ENCODE measurements around the gene LENG9. TPM values are rescaled to one million over a fixed set of nuclear protein-coding genes. Genes with fewer than 3 reads are reported as not detected.

The LENG9 gene
- total and polyA plus RNA-seq, 2 of the 13 experiments (the other 11 are each of a cell fraction or from before 2014, with no cell fraction given), result 0.75 to 2.9 TPM

GRCh38 chr19:54435551-54436016 is 28.0 kb downstream of the LENG9 start:
- no peaks in the 10 kb centered on the region for H3K79me2 ChIP-seq (ENCODE audit: insufficient read depth, low read length)
- H3K4me3 ChIP-seq (replicated peaks in 1 of 3; ENCODE audit: insufficient read depth in 1 of 3, low read depth in 2 of 3, low read length in 3 of 3), result no peak overlapping the region
- H3K27me3 ChIP-seq (ENCODE audit: control insufficient read depth in 1 of 2, insufficient read depth in 2 of 2, low read length in 2 of 2), result no peaks in the 10 kb centered on the region
- POLR2A ChIA-PET, result interaction anchor here (1.1 to 1.4 kb wide), 4 partner anchors 13 to 28 kb away, joined by 3 to 5 read pairs (median 4); partner anchors contain the start of genes LENG8 and LENG9
- no peaks in the 10 kb centered on the region for H3K9me3 ChIP-seq (ENCODE audit: low read length)
- peaks cover 4% of the 10 kb centered on the region; the same call in 1 of the 2 replicates for H4K20me1 ChIP-seq (ENCODE audit: insufficient read depth, low read length)
- ATAC-seq, result no peak
- no peak overlapping the region for H3K4me2 ChIP-seq (ENCODE audit: low read depth, low read length)
- BruUV-seq (replicated peaks), result no TSS peak
- H3K27ac ChIP-seq (ENCODE audit: extremely low read length, insufficient read depth, low read length), result no peak overlapping the region
- no peak overlapping the region for H3K9ac ChIP-seq (ENCODE audit: insufficient read depth, low read depth, low read length)
- no peak for DNase-seq (ENCODE audit: low spot score)
- FAIRE-seq, result no peak
- H3K36me3 ChIP-seq (replicated peaks in 1 of 2; ENCODE audit: control insufficient read depth in 1 of 2, insufficient read depth in 2 of 2, low read length in 2 of 2), result peaks cover 0 to 1% of the 10 kb centered on the region in 2 experiments; a peak in 1 of 5 replicates
- in situ Hi-C loops (cut with HindIII; ENCODE audit: extremely low pct_ligation_motif_present, low pct_unique_long_range_greater_than_20kb) (no loop called here), intact Hi-C loops (cut with micrococcal nuclease; ENCODE audit: unreplicated experiment) (no loop called here)
- no peaks in the 10 kb centered on the region for H3K4me1 ChIP-seq (ENCODE audit: insufficient read depth, low read length)
- no peak overlapping the region for H2AFZ ChIP-seq (ENCODE audit: low read length)
- WGBS (ENCODE audit: low lambda C conversion rate), result 93% methylated on average over 13 of the region's 16 CpGs
- CTCF ChIA-PET (ENCODE audit: low intra/inter-chr PET ratio, low total read pairs), result no interaction called here
- TF ChIP-seq PCBP2 (optimal IDR thresholded peaks at IDR 0.05; ENCODE audit: low read depth, low read length, poor library complexity, severe bottlenecking) (no peak), RBFOX2 (IDR thresholded peaks at IDR 0.05; ENCODE audit: low read depth, low read length) (peak; percentile 65), ZSCAN22 (CRISPR knock-in tag; IDR thresholded peaks at IDR 0.05) (peak; percentile 88), ZNF136 (CRISPR knock-in tag; IDR thresholded peaks at IDR 0.05; ENCODE audit: low read depth) (no peak), ZBTB1 (CRISPR knock-in tag; IDR thresholded peaks at IDR 0.05; ENCODE audit: borderline replicate concordance) (no peak), TEAD2 (CRISPR knock-in tag; IDR thresholded peaks at IDR 0.05) (no peak), ZNF615 (CRISPR knock-in tag; IDR thresholded peaks at IDR 0.05; ENCODE audit: borderline replicate concordance) (no peak), PBX3 (CRISPR knock-in tag; IDR thresholded peaks at IDR 0.05; ENCODE audit: borderline replicate concordance) (no peak), ZBED4 (CRISPR knock-in tag; IDR thresholded peaks at IDR 0.05; ENCODE audit: borderline replicate concordance) (no peak), ZNF230 (CRISPR knock-in tag; IDR thresholded peaks at IDR 0.05) (no peak), KDM4B (CRISPR knock-in tag; IDR thresholded peaks at IDR 0.05) (no peak), ZNF260 (CRISPR knock-in tag; IDR thresholded peaks at IDR 0.05; ENCODE audit: borderline replicate concordance, low read depth) (no peak), KLF6 (CRISPR knock-in tag; IDR thresholded peaks at IDR 0.05) (no peak), AGO2 (optimal IDR thresholded peaks at IDR 0.05; ENCODE audit: low read depth, low read length) (peak; percentile 6), NCOA5 (CRISPR knock-in tag; IDR thresholded peaks at IDR 0.05) (no peak), ZNF281 (CRISPR knock-in tag; IDR thresholded peaks at IDR 0.05; ENCODE audit: borderline replicate concordance) (peak; percentile 37; the same call in 1 of the 2 replicates), MTA1 (CRISPR knock-in tag; IDR thresholded peaks at IDR 0.05; ENCODE audit: borderline replicate concordance) (no peak)

Measured in HepG2 (cell line).